Neural cell (in vitro differentiated cells): Measurements from ENCODE around the gene ANO4. TPM values are rescaled to one million over a fixed set of nuclear protein-coding genes. Genes with fewer than 3 reads are reported as not detected.

Experiments
- H2AFZ ChIP-seq: fragments of 200-600, 300-800 bp; sonication (generic), shearing (Covaris generic); 2 replicates; pipeline ENCODE4 v1.6.0; 2014; ENCODE audit warnings: low read depth, mild to moderate bottlenecking, antibody characterized with exemption, low read length, moderate library complexity
- H3F3A ChIP-seq: fragments of 200-600 bp; shearing (Covaris generic); 2 replicates; pipeline ENCODE4 v1.6.1; 2016; ENCODE audit warnings: mild to moderate bottlenecking, moderate library complexity, mixed read lengths, antibody characterized with exemption, low read length; ENCODE audit not compliant: insufficient read depth, poor library complexity, severe bottlenecking
- H3K27ac ChIP-seq: fragments of 200-600, 300-800 bp; sonication (generic), shearing (Covaris generic); 2 replicates; pipeline ENCODE4 v1.5.1; 2014; ENCODE audit warnings: mild to moderate bottlenecking, low read length, moderate library complexity
- H3K27me3 ChIP-seq: fragments of 300-800, 200-600 bp; sonication (generic), shearing (Covaris generic); 2 replicates; pipeline ENCODE4 v1.6.0; 2014; ENCODE audit warnings: mild to moderate bottlenecking, low read depth, low read length, moderate library complexity; ENCODE audit not compliant: insufficient read depth
- H3K36me3 ChIP-seq: fragments of 300-800, 200-600 bp; sonication (generic), shearing (Covaris generic); 2 replicates; pipeline ENCODE4 v1.5.1; 2014; ENCODE audit warnings: mild to moderate bottlenecking, antibody characterized with exemption, low read length, moderate library complexity; ENCODE audit not compliant: insufficient read depth
- H3K4me2 ChIP-seq: fragments of 300-800, 200-600 bp; sonication (generic), shearing (Covaris generic); 2 replicates; pipeline ENCODE4 v1.6.0; 2014; ENCODE audit warnings: mild to moderate bottlenecking, low read length
- H3K4me3 ChIP-seq: fragments of 300-800, 200-600 bp; sonication (generic), shearing (Covaris generic); 2 replicates; pipeline ENCODE4 v1.5.1; 2014; ENCODE audit warnings: mild to moderate bottlenecking, low read length, moderate library complexity
- H3K79me2 ChIP-seq: fragments of 200-600 bp; shearing (Covaris generic); replicated peaks from 2 replicates; pipeline ENCODE4 v1.6.0; 2014; ENCODE audit warnings: mild to moderate bottlenecking, low read length, moderate library complexity; ENCODE audit not compliant: insufficient read depth
- H3K9ac ChIP-seq: fragments of 300-800, 200-600 bp; sonication (generic), shearing (Covaris generic); 2 replicates; pipeline ENCODE4 v1.6.1; 2016; ENCODE audit warnings: mild to moderate bottlenecking, low read length, mixed read lengths
- H3K9me2 ChIP-seq: fragments of 200-600 bp; shearing (Covaris generic); 2 replicates; pipeline ENCODE4 v1.6.1; 2016; ENCODE audit warnings: mild to moderate bottlenecking, low read length, mixed read lengths; ENCODE audit not compliant: insufficient read depth
- H3K9me3 ChIP-seq: fragments of 200-600, 300-800 bp; sonication (generic), shearing (Covaris generic); 2 replicates; pipeline ENCODE4 v1.6.1; 2016; ENCODE audit warnings: mild to moderate bottlenecking, mixed run types, low read length, moderate library complexity, mixed read lengths
- H4K20me1 ChIP-seq: fragments of 200-600 bp; shearing (Covaris generic); 2 replicates; pipeline ENCODE4 v1.6.1; 2016; ENCODE audit warnings: mild to moderate bottlenecking, mixed run types; ENCODE audit not compliant: insufficient read depth
- EP300 ChIP-seq: fragments of 450-650 bp; conservative IDR thresholded peaks from 2 replicates; pipeline ENCODE4 v1.6.1; 2014; ENCODE audit warnings: antibody characterized with exemption, mild to moderate bottlenecking, moderate library complexity; ENCODE audit not compliant: poor library complexity, severe bottlenecking
- EZH2 ChIP-seq: fragments of 200-600, 300-800 bp; shearing (Covaris generic), sonication (generic); IDR thresholded peaks from 2 replicates; pipeline ENCODE4 v1.6.1; 2014; ENCODE audit warnings: antibody characterized with exemption, low read length, borderline replicate concordance, mild to moderate bottlenecking; ENCODE audit not compliant: insufficient read depth, poor library complexity, severe bottlenecking
- MXI1 ChIP-seq: fragments of 450-650 bp; conservative IDR thresholded peaks from 2 replicates; pipeline ENCODE4 v1.6.1; 2014; ENCODE audit warnings: antibody characterized with exemption, mild to moderate bottlenecking; ENCODE audit not compliant: poor library complexity, severe bottlenecking
- POLR2AphosphoS5 ChIP-seq: IDR thresholded peaks from 2 replicates; pipeline ENCODE4 v1.6.1; 2012
- RAD21 ChIP-seq: fragments of 450-650 bp; conservative IDR thresholded peaks from 2 replicates; pipeline ENCODE4 v1.6.1; 2014; ENCODE audit warnings: antibody characterized with exemption, mild to moderate bottlenecking, moderate library complexity
- SMC3 ChIP-seq: fragments of 450-650 bp; conservative IDR thresholded peaks from 2 replicates; pipeline ENCODE4 v1.6.1; 2014; ENCODE audit warnings: antibody characterized with exemption, mild to moderate bottlenecking, moderate library complexity; ENCODE audit not compliant: poor library complexity
- TAF1 ChIP-seq: IDR thresholded peaks from 2 replicates; pipeline ENCODE4 v1.6.1; 2012; ENCODE audit warnings: low read depth
- polyA plus RNA-seq: library from polyadenylated mRNA; depleted of rRNA; stranded (reverse); fragments of >200 nt; gene quantifications from 2 replicates; pipeline ENCODE4 v1.2.3, GENCODE V29; 2014
- TF ChIP-seq, protein P1 (sequence below): IDR thresholded peaks from 2 replicates; pipeline ENCODE4 v1.6.1; 2012; ENCODE audit warnings: borderline replicate concordance
- TF ChIP-seq, protein P2 (sequence below): fragments of 450-650 bp; IDR thresholded peaks from 2 replicates; pipeline ENCODE4 v1.5.1; 2014; ENCODE audit warnings: antibody characterized with exemption, mild to moderate bottlenecking, moderate library complexity; ENCODE audit not compliant: poor library complexity, severe bottlenecking

ANO4 gene
- polyA plus RNA-seq, 1 donor from 2014 or later = 11.1 TPM

DNA sequence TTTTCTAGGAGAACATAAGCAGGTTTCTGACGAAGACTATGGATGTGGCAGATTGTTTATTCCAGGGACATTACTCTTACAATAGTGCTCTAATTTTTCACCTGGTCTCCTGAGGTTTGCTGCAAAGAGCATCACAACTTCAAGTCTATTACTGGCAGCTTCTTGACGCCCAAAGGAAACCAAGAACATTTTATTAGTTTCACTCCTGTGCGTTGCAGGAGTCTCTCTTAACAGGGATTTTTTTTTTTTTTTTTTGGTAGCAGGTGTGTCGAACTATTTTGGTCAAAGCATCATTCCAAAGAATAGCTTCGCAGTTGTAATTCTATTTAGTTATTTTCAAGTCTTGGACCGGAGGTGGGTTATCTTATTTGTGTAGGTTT lies 1.2 kb downstream of the ANO4 start:
- Histone ChIP-seq H3K36me3 (no peaks in the 10 kb centered on the region), H2AFZ (peak overlapping the region; percentile 12), H3K27me3 (no peaks in the 10 kb centered on the region), H3K4me2 (peak overlapping the region; percentile 73), H4K20me1 (no peaks in the 10 kb centered on the region), H3K9ac (peak overlapping the region; percentile 68), H3F3A (no peaks in the 10 kb centered on the region), H3K9me2 (no peaks in the 10 kb centered on the region), H3K9me3 (no peaks in the 10 kb centered on the region), H3K27ac (no peak overlapping the region), H3K4me3 (peak overlapping the region; percentile 69), H3K79me2 (no peaks in the 10 kb centered on the region)
- TF ChIP-seq, protein P1, sequence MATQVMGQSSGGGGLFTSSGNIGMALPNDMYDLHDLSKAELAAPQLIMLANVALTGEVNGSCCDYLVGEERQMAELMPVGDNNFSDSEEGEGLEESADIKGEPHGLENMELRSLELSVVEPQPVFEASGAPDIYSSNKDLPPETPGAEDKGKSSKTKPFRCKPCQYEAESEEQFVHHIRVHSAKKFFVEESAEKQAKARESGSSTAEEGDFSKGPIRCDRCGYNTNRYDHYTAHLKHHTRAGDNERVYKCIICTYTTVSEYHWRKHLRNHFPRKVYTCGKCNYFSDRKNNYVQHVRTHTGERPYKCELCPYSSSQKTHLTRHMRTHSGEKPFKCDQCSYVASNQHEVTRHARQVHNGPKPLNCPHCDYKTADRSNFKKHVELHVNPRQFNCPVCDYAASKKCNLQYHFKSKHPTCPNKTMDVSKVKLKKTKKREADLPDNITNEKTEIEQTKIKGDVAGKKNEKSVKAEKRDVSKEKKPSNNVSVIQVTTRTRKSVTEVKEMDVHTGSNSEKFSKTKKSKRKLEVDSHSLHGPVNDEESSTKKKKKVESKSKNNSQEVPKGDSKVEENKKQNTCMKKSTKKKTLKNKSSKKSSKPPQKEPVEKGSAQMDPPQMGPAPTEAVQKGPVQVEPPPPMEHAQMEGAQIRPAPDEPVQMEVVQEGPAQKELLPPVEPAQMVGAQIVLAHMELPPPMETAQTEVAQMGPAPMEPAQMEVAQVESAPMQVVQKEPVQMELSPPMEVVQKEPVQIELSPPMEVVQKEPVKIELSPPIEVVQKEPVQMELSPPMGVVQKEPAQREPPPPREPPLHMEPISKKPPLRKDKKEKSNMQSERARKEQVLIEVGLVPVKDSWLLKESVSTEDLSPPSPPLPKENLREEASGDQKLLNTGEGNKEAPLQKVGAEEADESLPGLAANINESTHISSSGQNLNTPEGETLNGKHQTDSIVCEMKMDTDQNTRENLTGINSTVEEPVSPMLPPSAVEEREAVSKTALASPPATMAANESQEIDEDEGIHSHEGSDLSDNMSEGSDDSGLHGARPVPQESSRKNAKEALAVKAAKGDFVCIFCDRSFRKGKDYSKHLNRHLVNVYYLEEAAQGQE = no peak
- TF ChIP-seq RAD21 (no peak), POLR2AphosphoS5 (no peak), EP300 (no peak), TAF1 (no peak), EZH2 (no peak), MXI1 (no peak), SMC3 (no peak)
- TF ChIP-seq, protein P2, sequence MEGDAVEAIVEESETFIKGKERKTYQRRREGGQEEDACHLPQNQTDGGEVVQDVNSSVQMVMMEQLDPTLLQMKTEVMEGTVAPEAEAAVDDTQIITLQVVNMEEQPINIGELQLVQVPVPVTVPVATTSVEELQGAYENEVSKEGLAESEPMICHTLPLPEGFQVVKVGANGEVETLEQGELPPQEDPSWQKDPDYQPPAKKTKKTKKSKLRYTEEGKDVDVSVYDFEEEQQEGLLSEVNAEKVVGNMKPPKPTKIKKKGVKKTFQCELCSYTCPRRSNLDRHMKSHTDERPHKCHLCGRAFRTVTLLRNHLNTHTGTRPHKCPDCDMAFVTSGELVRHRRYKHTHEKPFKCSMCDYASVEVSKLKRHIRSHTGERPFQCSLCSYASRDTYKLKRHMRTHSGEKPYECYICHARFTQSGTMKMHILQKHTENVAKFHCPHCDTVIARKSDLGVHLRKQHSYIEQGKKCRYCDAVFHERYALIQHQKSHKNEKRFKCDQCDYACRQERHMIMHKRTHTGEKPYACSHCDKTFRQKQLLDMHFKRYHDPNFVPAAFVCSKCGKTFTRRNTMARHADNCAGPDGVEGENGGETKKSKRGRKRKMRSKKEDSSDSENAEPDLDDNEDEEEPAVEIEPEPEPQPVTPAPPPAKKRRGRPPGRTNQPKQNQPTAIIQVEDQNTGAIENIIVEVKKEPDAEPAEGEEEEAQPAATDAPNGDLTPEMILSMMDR = no peak

DNA sequence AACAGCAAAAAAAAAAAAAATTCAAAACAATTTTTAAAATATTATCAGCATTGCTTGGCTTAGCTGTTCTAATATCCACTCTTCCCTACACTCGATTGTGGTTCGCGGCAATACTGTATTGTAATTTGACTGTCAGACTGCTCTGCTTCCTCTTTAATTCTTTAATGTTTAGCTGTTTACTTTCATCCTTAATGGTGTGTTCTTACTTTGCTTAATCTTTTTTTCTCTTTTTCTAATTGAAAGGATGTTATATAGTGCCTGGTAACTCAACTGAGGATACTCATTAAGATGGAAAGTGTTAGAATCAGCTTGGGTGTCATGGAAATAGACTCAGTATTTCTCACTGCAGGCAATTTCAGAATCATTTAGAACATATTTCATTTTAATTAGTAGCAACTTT lies 2.0 kb downstream of the ANO4 start:
- no peak for TF ChIP-seq EP300
- TF ChIP-seq RAD21 = no peak
- TF ChIP-seq, protein P2 = no peak
- TF ChIP-seq SMC3 = no peak
- no peak for TF ChIP-seq TAF1
- TF ChIP-seq POLR2AphosphoS5 = no peak
- TF ChIP-seq, protein P1 = no peak
- no peak for TF ChIP-seq EZH2
- TF ChIP-seq MXI1 = no peak
- peak overlapping the region; percentile 69 for H3K4me3 ChIP-seq
- no peaks in the 10 kb centered on the region for H3K9me2 ChIP-seq
- H3K36me3 ChIP-seq = no peaks in the 10 kb centered on the region
- no peaks in the 10 kb centered on the region for H3K79me2 ChIP-seq
- H3K27me3 ChIP-seq = no peaks in the 10 kb centered on the region
- H2AFZ ChIP-seq = no peak overlapping the region
- no peak overlapping the region for H3K9ac ChIP-seq
- H3K27ac ChIP-seq = no peak overlapping the region
- no peaks in the 10 kb centered on the region for H3F3A ChIP-seq
- peak overlapping the region; percentile 46 for H3K4me2 ChIP-seq
- H4K20me1 ChIP-seq = no peaks in the 10 kb centered on the region
- no peaks in the 10 kb centered on the region for H3K9me3 ChIP-seq
